ENCODE measurements around the gene PTBP3. TPM values are rescaled to one million over a fixed set of nuclear protein-coding genes. Genes with fewer than 3 reads are reported as not detected.

PTBP3 gene
- total and polyA plus RNA-seq, 3 experiments from 2014 or later: 45.0 to 124 (median 118) TPM

DNA sequence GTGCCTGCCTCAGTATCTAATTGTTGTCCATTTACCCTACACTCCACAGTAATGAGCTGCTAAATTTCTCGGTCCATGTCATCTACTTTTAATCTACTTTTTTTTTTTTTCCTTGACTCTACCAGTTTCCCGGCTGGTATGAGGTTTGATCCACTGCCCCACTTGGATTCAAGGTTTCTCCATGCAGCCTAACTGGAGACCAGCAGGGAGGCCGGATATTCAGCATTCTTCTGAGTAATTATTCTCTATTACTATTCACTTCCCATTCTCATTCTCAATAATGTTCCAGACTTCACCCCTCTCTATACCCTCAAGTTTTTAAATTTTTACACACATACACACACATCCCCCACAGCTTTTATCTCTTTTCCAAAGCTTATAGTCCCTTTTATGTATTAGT, 107.3 kb downstream of the PTBP3 start:
- Mint-ChIP-seq H3K9me3 (no peaks in the 10 kb centered on the region), H3K4me3 (no peak overlapping the region), H3K27ac (peak overlapping the region in 2 of 8 donors; percentile 22 to 62), H3K4me1 (peaks cover 6 to 8% (median 7%) of the 10 kb centered on the region in 3 donors), H3K36me3 (peaks cover 17 to 76% (median 36%) of the 10 kb centered on the region in 3 donors), H3K27me3 (no peaks in the 10 kb centered on the region)
- ChIA-PET POLR2A (no interaction called here), CTCF (interaction anchor here (1.2 to 1.3 kb wide), 2 partner anchors 14 to 113 kb away, joined by 3 read pairs; no protein-coding TSS in a partner anchor)
- Histone ChIP-seq H3K27ac (ENCODE audit: low read depth, low read length) (no peak overlapping the region), H3K4me1 (ENCODE audit: insufficient read depth, low read length) (no peaks in the 10 kb centered on the region), H3K36me3 (ENCODE audit: insufficient read depth, low read length) (peaks cover 31% of the 10 kb centered on the region), H3K27me3 (ENCODE audit: insufficient read depth, low read length, poor library complexity, severe bottlenecking) (no peaks in the 10 kb centered on the region), H3K9me3 (ENCODE audit: low read length) (no peaks in the 10 kb centered on the region), H3K4me3 (ENCODE audit: low read length) (no peak overlapping the region)
- DNase-seq: no peak

DNA sequence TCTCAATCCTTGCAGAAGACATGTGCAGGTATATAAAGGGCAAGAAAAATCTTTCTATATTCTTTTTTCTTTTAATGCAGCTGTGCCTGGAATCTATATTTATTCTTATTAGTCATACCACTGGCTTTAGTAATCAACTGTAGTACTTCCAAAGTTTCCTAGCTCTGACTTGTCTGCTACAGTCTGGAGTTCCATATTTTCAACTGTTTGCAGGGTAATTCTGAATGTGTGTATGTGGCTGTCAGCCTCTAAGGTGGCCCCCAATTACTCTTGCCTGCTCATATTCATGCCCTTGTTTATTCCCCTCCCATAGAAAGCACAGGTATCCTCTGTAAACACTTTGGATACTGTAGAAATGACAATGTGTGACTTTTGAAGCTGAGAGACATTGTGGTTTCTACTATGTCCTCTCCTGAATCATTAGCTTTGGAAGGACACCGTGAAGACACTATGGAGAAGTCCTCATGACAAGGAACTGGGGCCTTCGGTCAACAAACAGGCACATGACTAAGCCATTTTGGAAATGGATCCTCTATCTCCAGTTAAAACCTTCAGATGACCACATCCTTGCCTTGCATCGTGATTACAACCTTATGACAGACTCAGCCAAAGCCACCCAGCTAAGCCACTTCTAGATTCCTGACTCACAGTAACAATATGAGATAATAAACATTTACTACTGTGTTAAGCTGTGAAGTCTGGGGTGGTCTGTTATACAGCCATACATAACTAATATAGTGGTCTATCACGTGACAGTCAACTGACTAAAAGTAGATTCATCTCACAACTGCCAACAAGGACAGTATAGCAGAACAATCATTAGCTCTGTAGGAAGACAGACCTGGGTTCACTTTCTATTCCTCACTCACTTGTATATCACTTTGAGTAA, 108.8 kb downstream of the PTBP3 start:
- peaks cover 13 to 71% (median 32%) of the 10 kb centered on the region in 3 donors for H3K36me3 Mint-ChIP-seq
- ChIA-PET CTCF (interaction anchor here (1.3 kb wide), 2 partner anchors 48 to 111 kb away, joined by 3 read pairs; no protein-coding TSS in a partner anchor), POLR2A (interaction anchor here (0.6 kb wide), 1 partner anchor 55 kb away, joined by 3 read pairs; no protein-coding TSS in a partner anchor)
- peak overlapping the region in 4 of 8 donors; percentile 10 to 64 (median 51) for H3K27ac Mint-ChIP-seq
- no peak for DNase-seq
- peaks cover 12 to 16% (median 12%) of the 10 kb centered on the region in 3 donors for H3K4me1 Mint-ChIP-seq
- H3K9me3 Mint-ChIP-seq: no peaks in the 10 kb centered on the region
- peaks cover 31% of the 10 kb centered on the region for H3K36me3 ChIP-seq (ENCODE audit: insufficient read depth, low read length)
- H3K4me1 ChIP-seq (ENCODE audit: insufficient read depth, low read length): no peaks in the 10 kb centered on the region
- no peak overlapping the region for H3K4me3 ChIP-seq (ENCODE audit: low read length)
- peak overlapping the region; percentile 35 for H3K27ac ChIP-seq (ENCODE audit: low read depth, low read length)
- H3K27me3 Mint-ChIP-seq: no peaks in the 10 kb centered on the region
- no peaks in the 10 kb centered on the region for H3K9me3 ChIP-seq (ENCODE audit: low read length)
- no peak overlapping the region for H3K4me3 Mint-ChIP-seq
- no peaks in the 10 kb centered on the region for H3K27me3 ChIP-seq (ENCODE audit: insufficient read depth, low read length, poor library complexity, severe bottlenecking)

DNA sequence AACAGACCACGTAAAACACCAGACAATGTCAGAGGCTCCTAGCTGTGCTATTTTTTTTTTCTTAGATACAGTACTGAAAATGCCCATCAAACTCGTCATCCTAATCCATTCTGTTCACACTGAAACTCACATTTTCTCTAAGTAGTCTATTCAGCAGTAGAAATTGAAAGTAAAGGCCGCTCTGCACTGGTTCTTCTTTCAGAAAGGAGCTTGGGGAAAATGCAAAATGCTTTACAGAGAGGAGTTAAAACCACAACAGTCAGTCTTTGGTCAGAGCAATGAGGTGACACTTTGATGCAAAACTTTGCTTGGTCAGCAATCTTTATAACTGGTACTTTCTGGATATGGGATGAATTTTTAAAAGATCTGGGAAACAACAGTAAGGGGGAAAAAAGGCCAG, 114.5 kb downstream of the PTBP3 start:
- Mint-ChIP-seq H3K27ac (peak overlapping the region in 7 of 8 donors; percentile 18 to 87 (median 78)), H3K36me3 (peaks cover 7 to 72% (median 25%) of the 10 kb centered on the region in 3 donors), H3K9me3 (no peaks in the 10 kb centered on the region), H3K4me1 (peaks cover 26 to 33% (median 26%) of the 10 kb centered on the region in 3 donors), H3K4me3 (peak overlapping the region in 6 of 7 donors; percentile 14 to 65 (median 36)), H3K27me3 (no peaks in the 10 kb centered on the region)
- Histone ChIP-seq H3K36me3 (ENCODE audit: insufficient read depth, low read length) (peaks cover 4% of the 10 kb centered on the region), H3K27me3 (ENCODE audit: insufficient read depth, low read length, poor library complexity, severe bottlenecking) (no peaks in the 10 kb centered on the region), H3K27ac (ENCODE audit: low read depth, low read length) (no peak overlapping the region), H3K4me1 (ENCODE audit: insufficient read depth, low read length) (peaks cover 5% of the 10 kb centered on the region), H3K4me3 (ENCODE audit: low read length) (no peak overlapping the region), H3K9me3 (ENCODE audit: low read length) (no peaks in the 10 kb centered on the region)
- ChIA-PET CTCF (interaction anchor here (1.3 to 1.4 kb wide), 2 partner anchors 114 to 142 kb away, joined by 3 to 5 read pairs; partner anchors contain the start of gene PTBP3), POLR2A (interaction anchor here (0.7 kb wide), 1 partner anchor 13 kb away, joined by 3 read pairs; no protein-coding TSS in a partner anchor)
- no peak for DNase-seq

DNA sequence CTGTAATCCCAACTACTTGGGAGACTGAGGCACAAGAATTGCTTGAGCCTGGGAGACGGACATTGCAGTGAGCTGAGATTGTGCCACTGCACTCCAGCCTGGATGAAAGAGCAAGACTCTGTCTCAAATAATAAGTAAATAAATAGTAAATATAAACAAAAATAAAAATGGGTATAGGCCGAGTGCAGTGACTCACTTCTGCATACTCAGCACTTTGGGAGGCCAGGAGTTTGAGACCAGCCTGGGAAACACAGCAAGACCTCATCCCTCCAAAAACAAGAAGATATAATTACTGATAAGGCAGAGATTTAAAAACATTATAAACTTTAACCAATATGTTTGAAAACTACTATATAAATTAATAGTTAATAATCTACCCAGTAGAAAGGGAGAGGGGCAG, 120.5 kb downstream of the PTBP3 start:
- ChIA-PET CTCF (no interaction called here), POLR2A (no interaction called here)
- Histone ChIP-seq H3K9me3 (ENCODE audit: low read length) (no peaks in the 10 kb centered on the region), H3K4me3 (ENCODE audit: low read length) (no peak overlapping the region), H3K36me3 (ENCODE audit: insufficient read depth, low read length) (peaks cover 18% of the 10 kb centered on the region), H3K27ac (ENCODE audit: low read depth, low read length) (no peak overlapping the region), H3K4me1 (ENCODE audit: insufficient read depth, low read length) (no peaks in the 10 kb centered on the region), H3K27me3 (ENCODE audit: insufficient read depth, low read length, poor library complexity, severe bottlenecking) (no peaks in the 10 kb centered on the region)
- H3K27ac Mint-ChIP-seq: no peak overlapping the region
- H3K27me3 Mint-ChIP-seq: no peaks in the 10 kb centered on the region
- peaks cover 32 to 84% (median 47%) of the 10 kb centered on the region in 3 donors for H3K36me3 Mint-ChIP-seq
- H3K4me1 Mint-ChIP-seq: peaks cover 1 to 4% (median 3%) of the 10 kb centered on the region in 3 donors
- no peak for DNase-seq
- H3K4me3 Mint-ChIP-seq: no peak overlapping the region
- peaks cover 4 to 13% (median 8%) of the 10 kb centered on the region in 5 donors for H3K9me3 Mint-ChIP-seq

DNA sequence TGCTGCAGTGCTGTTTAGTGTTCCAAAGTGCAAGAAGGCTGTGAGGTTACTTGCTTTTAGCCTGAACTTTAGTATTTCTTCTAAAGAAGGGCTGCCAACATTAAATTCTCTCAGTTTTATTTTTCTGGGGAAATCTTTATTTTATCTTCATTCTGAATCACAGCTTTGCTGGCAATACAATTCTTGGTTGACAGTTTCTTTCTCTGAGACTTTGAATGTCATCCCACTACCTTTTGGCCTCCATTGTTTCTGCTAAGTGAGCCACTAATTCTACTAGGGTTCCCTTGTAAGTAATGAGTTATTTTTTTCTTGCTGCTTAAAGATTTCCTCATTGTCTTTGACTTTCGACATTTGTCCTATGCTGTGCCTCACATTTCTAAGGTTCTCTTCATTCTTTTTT, 126.0 kb downstream of the PTBP3 start:
- Mint-ChIP-seq H3K4me3 (no peak overlapping the region), H3K4me1 (no peaks in the 10 kb centered on the region), H3K27me3 (no peaks in the 10 kb centered on the region), H3K27ac (no peak overlapping the region), H3K36me3 (peaks cover 29 to 74% (median 60%) of the 10 kb centered on the region in 3 donors), H3K9me3 (peaks cover 10 to 27% (median 22%) of the 10 kb centered on the region in 5 donors)
- no peaks in the 10 kb centered on the region for H3K27me3 ChIP-seq (ENCODE audit: insufficient read depth, low read length, poor library complexity, severe bottlenecking)
- H3K4me1 ChIP-seq (ENCODE audit: insufficient read depth, low read length): no peaks in the 10 kb centered on the region
- H3K9me3 ChIP-seq (ENCODE audit: low read length): no peaks in the 10 kb centered on the region
- peaks cover 14% of the 10 kb centered on the region for H3K36me3 ChIP-seq (ENCODE audit: insufficient read depth, low read length)
- CTCF ChIA-PET: no interaction called here
- no peak for DNase-seq
- no peak overlapping the region for H3K27ac ChIP-seq (ENCODE audit: low read depth, low read length)
- H3K4me3 ChIP-seq (ENCODE audit: low read length): no peak overlapping the region
- POLR2A ChIA-PET: no interaction called here

GRCh38 chr9:112203536-112203935, 129.9 kb downstream of the PTBP3 start:
- Mint-ChIP-seq H3K36me3 (peaks cover 14 to 45% (median 26%) of the 10 kb centered on the region in 3 donors), H3K27ac (no peak overlapping the region)
- CTCF ChIA-PET: no interaction called here

GRCh38 chr9:112200711-112201110, 132.7 kb downstream of the PTBP3 start:
- Histone ChIP-seq H3K36me3 (ENCODE audit: insufficient read depth, low read length) (no peaks in the 10 kb centered on the region), H3K27me3 (ENCODE audit: insufficient read depth, low read length, poor library complexity, severe bottlenecking) (no peaks in the 10 kb centered on the region), H3K4me1 (ENCODE audit: insufficient read depth, low read length) (no peaks in the 10 kb centered on the region), H3K27ac (ENCODE audit: low read depth, low read length) (no peak overlapping the region), H3K4me3 (ENCODE audit: low read length) (no peak overlapping the region), H3K9me3 (ENCODE audit: low read length) (no peaks in the 10 kb centered on the region)
- H3K4me1 Mint-ChIP-seq: no peaks in the 10 kb centered on the region
- peaks cover 0 to 17% (median 4%) of the 10 kb centered on the region in 5 donors for H3K9me3 Mint-ChIP-seq
- H3K27ac Mint-ChIP-seq: peak overlapping the region in 1 of 8 donors; percentile 69
- H3K36me3 Mint-ChIP-seq: peaks cover 7 to 18% (median 7%) of the 10 kb centered on the region in 3 donors
- no peak for DNase-seq
- ChIA-PET POLR2A (no interaction called here), CTCF (interaction anchor here (1.1 kb wide), 1 partner anchor 11 kb away, joined by 3 read pairs; no protein-coding TSS in a partner anchor)
- H3K4me3 Mint-ChIP-seq: no peak overlapping the region
- no peaks in the 10 kb centered on the region for H3K27me3 Mint-ChIP-seq

More at GRCh38 chr9:112203536-112203935, 129.9 kb downstream of the PTBP3 start:
- Histone ChIP-seq H3K27ac (ENCODE audit: low read depth, low read length) (no peak overlapping the region), H3K4me3 (ENCODE audit: low read length) (no peak overlapping the region), H3K36me3 (ENCODE audit: insufficient read depth, low read length) (peaks cover 5% of the 10 kb centered on the region), H3K27me3 (ENCODE audit: insufficient read depth, low read length, poor library complexity, severe bottlenecking) (no peaks in the 10 kb centered on the region), H3K4me1 (ENCODE audit: insufficient read depth, low read length) (no peaks in the 10 kb centered on the region), H3K9me3 (ENCODE audit: low read length) (no peaks in the 10 kb centered on the region)
- Mint-ChIP-seq H3K4me3 (no peak overlapping the region), H3K27me3 (no peaks in the 10 kb centered on the region), H3K9me3 (peaks cover 7 to 30% (median 17%) of the 10 kb centered on the region in 5 donors), H3K4me1 (no peaks in the 10 kb centered on the region)
- POLR2A ChIA-PET: no interaction called here
- DNase-seq: no peak

DNA sequence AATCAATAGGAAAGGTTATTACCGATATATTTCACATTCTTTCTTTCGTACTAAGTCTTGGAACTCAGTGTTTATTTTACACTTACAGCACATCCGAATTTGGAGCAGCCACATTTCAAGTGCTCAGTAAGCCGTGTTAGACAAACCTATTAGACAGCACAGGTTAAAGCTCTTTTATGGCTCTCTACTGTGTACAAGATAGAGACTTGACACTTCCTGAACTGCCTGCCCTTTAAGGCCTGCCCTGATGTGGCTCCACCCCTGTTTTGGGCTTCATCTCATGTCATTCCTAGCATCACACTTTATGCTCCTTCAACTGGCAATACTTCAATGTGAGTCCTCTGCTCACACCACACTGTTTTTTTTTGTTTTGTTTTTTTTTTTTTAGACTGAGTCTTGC, 134.8 kb downstream of the PTBP3 start:
- H3K27me3 ChIP-seq (ENCODE audit: insufficient read depth, low read length, poor library complexity, severe bottlenecking): no peaks in the 10 kb centered on the region
- CTCF ChIA-PET: no interaction called here
- H3K27me3 Mint-ChIP-seq: no peaks in the 10 kb centered on the region
- no peaks in the 10 kb centered on the region for H3K4me1 Mint-ChIP-seq
- DNase-seq: no peak
- peak overlapping the region in 1 of 8 donors; percentile 23 for H3K27ac Mint-ChIP-seq
- peaks cover 0 to 11% (median 2%) of the 10 kb centered on the region in 5 donors for H3K9me3 Mint-ChIP-seq
- no peaks in the 10 kb centered on the region for H3K9me3 ChIP-seq (ENCODE audit: low read length)
- no peaks in the 10 kb centered on the region for H3K36me3 ChIP-seq (ENCODE audit: insufficient read depth, low read length)
- POLR2A ChIA-PET: no interaction called here
- H3K4me3 Mint-ChIP-seq: no peak overlapping the region
- no peak overlapping the region for H3K4me3 ChIP-seq (ENCODE audit: low read length)
- no peaks in the 10 kb centered on the region for H3K4me1 ChIP-seq (ENCODE audit: insufficient read depth, low read length)
- H3K36me3 Mint-ChIP-seq: peaks cover 2 to 10% (median 5%) of the 10 kb centered on the region in 3 donors
- H3K27ac ChIP-seq (ENCODE audit: low read depth, low read length): no peak overlapping the region

Data from CD8-positive, alpha-beta memory T cell (primary cell).